HEK293 (cell line): ENCODE results near the gene IL12RB1.

Source experiments
- CTCF ChIA-PET: fragments of 350-600 bp; formaldehyde crosslinking; extraction: SDS; loops from one replicate; lab custom pipeline; 2021; ENCODE audit warnings: antibody characterized with exemption; lab: Yijun Ruan, JAX
- POLR2A ChIA-PET: fragments of 300-600 bp; formaldehyde crosslinking; extraction: SDS; loops from one replicate; lab custom pipeline; 2020; ENCODE audit warnings: antibody characterized with exemption, inconsistent platforms; lab: Yijun Ruan, JAX
- H3K27ac ChIP-seq: fragments of 200-500 bp; sonication (Bioruptor generic); 2 replicates; pipeline ENCODE4 v1.5.1; 2014; ENCODE audit warnings: low read depth, low read length, control low read depth, inconsistent platforms; ENCODE audit errors: extremely low read depth
- H3K36me3 ChIP-seq, 2 experiments: fragments of 200-500 bp in 1 of 2; sonication (Bioruptor generic) in 1 of 2; 1 replicate in 1 of 2; 2 replicates in 1 of 2; pipeline ENCODE4 v1.5.1; 2014 to 2017; ENCODE audit warnings: inconsistent platforms in 2 of 2, low read length in 2 of 2; ENCODE audit not compliant: control insufficient read depth in 2 of 2, insufficient read depth in 1 of 2
- H3K4me1 ChIP-seq: fragments of 200-500 bp; sonication (Bioruptor generic); 2 replicates; pipeline ENCODE4 v1.5.1; 2014; ENCODE audit warnings: mild to moderate bottlenecking, low read length, inconsistent platforms; ENCODE audit not compliant: control insufficient read depth, insufficient read depth
- H3K4me3 ChIP-seq: 2 replicates; pipeline ENCODE4 v1.5.1; 2011; ENCODE audit warnings: low read depth, mild to moderate bottlenecking, control low read depth, low read length, moderate library complexity
- H3K9me3 ChIP-seq: fragments of 200-500 bp; sonication (Bioruptor generic); 2 replicates; pipeline ENCODE4 v1.5.1; 2014; ENCODE audit warnings: low read depth, low read length, inconsistent platforms; ENCODE audit not compliant: control insufficient read depth, insufficient read depth
- BCL6B ChIP-seq: fragments of 450-650 bp; formaldehyde crosslinking; IDR thresholded peaks from 2 replicates; pipeline ENCODE4 v1.5.1; 2017; ENCODE audit warnings: missing biosample characterization, missing genetic modification characterization
- GLIS1 ChIP-seq: fragments of 450-650 bp; formaldehyde crosslinking; IDR thresholded peaks from 2 replicates; pipeline ENCODE4 v1.5.1; 2016; ENCODE audit warnings: missing biosample characterization, missing genetic modification characterization
- HOXD13 ChIP-seq: sonication (generic); formaldehyde crosslinking; IDR thresholded peaks from 2 replicates; pipeline ENCODE4 v1.8.0; 2022; ENCODE audit warnings: missing genetic modification reagents, borderline replicate concordance
- IKZF3 ChIP-seq: fragments of 450-650 bp; IDR thresholded peaks from 2 replicates; pipeline ENCODE4 v1.5.0; 2018; ENCODE audit warnings: missing biosample characterization, mild to moderate bottlenecking, missing genetic modification characterization, moderate library complexity
- KLF8 ChIP-seq: fragments of 450-650 bp; formaldehyde crosslinking; IDR thresholded peaks from 2 replicates; pipeline ENCODE4 v1.5.1; 2016; ENCODE audit warnings: missing biosample characterization, missing genetic modification characterization
- WT1 ChIP-seq: fragments of 450-650 bp; formaldehyde crosslinking; IDR thresholded peaks from 2 replicates; pipeline ENCODE4 v1.5.1; 2016; ENCODE audit warnings: missing biosample characterization, missing genetic modification characterization
- YY1 ChIP-seq: fragments of 450-650 bp; formaldehyde crosslinking; IDR thresholded peaks from 2 replicates; pipeline ENCODE4 v1.5.1; 2018; ENCODE audit warnings: missing biosample characterization, missing genetic modification characterization
- ZBTB1 ChIP-seq: fragments of 450-650 bp; formaldehyde crosslinking; IDR thresholded peaks from 2 replicates; pipeline ENCODE4 v1.5.1; 2016; ENCODE audit warnings: missing biosample characterization, missing genetic modification characterization
- ZNF175 ChIP-seq: fragments of 450-650 bp; formaldehyde crosslinking; IDR thresholded peaks from 2 replicates; pipeline ENCODE4 v1.5.1; 2016; ENCODE audit warnings: missing biosample characterization, missing genetic modification characterization
- ZNF2 ChIP-seq: fragments of 450-650 bp; formaldehyde crosslinking; IDR thresholded peaks from 2 replicates; pipeline ENCODE4 v1.5.1; 2016; ENCODE audit warnings: missing biosample characterization, missing genetic modification characterization
- ZNF214 ChIP-seq: fragments of 450-650 bp; formaldehyde crosslinking; IDR thresholded peaks from 2 replicates; pipeline ENCODE4 v1.5.1; 2017; ENCODE audit warnings: missing biosample characterization, mild to moderate bottlenecking, missing genetic modification characterization, borderline replicate concordance
- ZNF223 ChIP-seq: fragments of 450-650 bp; formaldehyde crosslinking; IDR thresholded peaks from 2 replicates; pipeline ENCODE4 v1.5.1; 2016; ENCODE audit warnings: missing biosample characterization, missing genetic modification characterization
- ZNF23 ChIP-seq: fragments of 450-650 bp; formaldehyde crosslinking; IDR thresholded peaks from 2 replicates; pipeline ENCODE4 v1.5.1; 2016; ENCODE audit warnings: missing biosample characterization, missing genetic modification characterization, borderline replicate concordance
- ZNF354C ChIP-seq: fragments of 450-650 bp; formaldehyde crosslinking; IDR thresholded peaks from 2 replicates; pipeline ENCODE4 v1.5.1; 2016; ENCODE audit warnings: missing biosample characterization, missing genetic modification characterization, low read depth, borderline replicate concordance
- ZNF37A ChIP-seq: fragments of 450-650 bp; IDR thresholded peaks from 2 replicates; pipeline ENCODE4 v1.5.1; 2018; ENCODE audit warnings: missing biosample characterization, missing genetic modification characterization
- ZNF416 ChIP-seq: fragments of 450-650 bp; formaldehyde crosslinking; IDR thresholded peaks from 2 replicates; pipeline ENCODE4 v1.5.1; 2016; ENCODE audit warnings: missing biosample characterization, missing genetic modification characterization
- ZNF473 ChIP-seq: fragments of 450-650 bp; formaldehyde crosslinking; IDR thresholded peaks from 2 replicates; pipeline ENCODE4 v1.5.1; 2017; ENCODE audit warnings: missing biosample characterization, missing genetic modification characterization
- ZNF544 ChIP-seq: fragments of 450-650 bp; formaldehyde crosslinking; IDR thresholded peaks from 2 replicates; pipeline ENCODE4 v1.5.0; 2017; ENCODE audit warnings: missing biosample characterization, missing genetic modification characterization
- ZNF76 ChIP-seq: fragments of 450-650 bp; formaldehyde crosslinking; IDR thresholded peaks from 2 replicates; pipeline ENCODE4; 2016; ENCODE audit warnings: low read depth, missing biosample characterization, missing genetic modification characterization, borderline replicate concordance
- ZNF777 ChIP-seq: fragments of 450-650 bp; formaldehyde crosslinking; IDR thresholded peaks from 2 replicates; pipeline ENCODE4 v1.5.1; 2017; ENCODE audit warnings: missing biosample characterization, missing genetic modification characterization, borderline replicate concordance
- ZNF837 ChIP-seq: fragments of 450-650 bp; formaldehyde crosslinking; IDR thresholded peaks from 2 replicates; pipeline ENCODE4 v1.5.1; 2016; ENCODE audit warnings: missing biosample characterization, missing genetic modification characterization
- TF ChIP-seq, protein P1 (sequence below): fragments of 450-650 bp; formaldehyde crosslinking; IDR thresholded peaks from 2 replicates; pipeline ENCODE4 v1.5.1; 2016; ENCODE audit warnings: missing biosample characterization, missing genetic modification characterization

Gene IL12RB1

GRCh38 chr19:18108897-18109296, 22.2 kb upstream of the IL12RB1 start:
- CTCF ChIA-PET, result interaction anchor here (0.7 to 5.1 kb wide), 5 partner anchors 45 to 145 kb away, joined by 3 to 52 read pairs (median 3); no protein-coding TSS in a partner anchor
- H3K4me1 ChIP-seq, result peaks cover 3% of the 10 kb centered on the region; the same call in 1 of the 2 replicates
- POLR2A ChIA-PET, result interaction anchor here (0.5 to 1.3 kb wide), 3 partner anchors 16 to 173 kb away, joined by 3 to 6 read pairs (median 5); partner anchors contain the start of gene JUND
- no peaks in the 10 kb centered on the region for H3K9me3 ChIP-seq
- peaks cover 0 to 3% of the 10 kb centered on the region in 2 experiments; a peak in 1 of 3 replicates for H3K36me3 ChIP-seq
- H3K27ac ChIP-seq, result no peak overlapping the region
- TF ChIP-seq ZNF777, result no peak
- TF ChIP-seq ZNF416 (tag by site-specific recombination), result no peak
- TF ChIP-seq ZNF175 (tag by site-specific recombination), result no peak
- no peak for TF ChIP-seq HOXD13 (CRISPR knock-in tag)
- no peak for TF ChIP-seq ZNF544
- TF ChIP-seq IKZF3 (tag by site-specific recombination), result no peak
- TF ChIP-seq ZNF37A, result no peak
- no peak for TF ChIP-seq ZNF2
- no peak for TF ChIP-seq ZBTB1
- no peak for TF ChIP-seq ZNF473 (tag by site-specific recombination)
- no peak for TF ChIP-seq YY1 (tag by site-specific recombination)
- TF ChIP-seq ZNF23 (tag by site-specific recombination), result no peak
- no peak for TF ChIP-seq ZNF837 (tag by site-specific recombination)
- TF ChIP-seq ZNF354C (tag by site-specific recombination), result no peak
- TF ChIP-seq, protein P1, sequence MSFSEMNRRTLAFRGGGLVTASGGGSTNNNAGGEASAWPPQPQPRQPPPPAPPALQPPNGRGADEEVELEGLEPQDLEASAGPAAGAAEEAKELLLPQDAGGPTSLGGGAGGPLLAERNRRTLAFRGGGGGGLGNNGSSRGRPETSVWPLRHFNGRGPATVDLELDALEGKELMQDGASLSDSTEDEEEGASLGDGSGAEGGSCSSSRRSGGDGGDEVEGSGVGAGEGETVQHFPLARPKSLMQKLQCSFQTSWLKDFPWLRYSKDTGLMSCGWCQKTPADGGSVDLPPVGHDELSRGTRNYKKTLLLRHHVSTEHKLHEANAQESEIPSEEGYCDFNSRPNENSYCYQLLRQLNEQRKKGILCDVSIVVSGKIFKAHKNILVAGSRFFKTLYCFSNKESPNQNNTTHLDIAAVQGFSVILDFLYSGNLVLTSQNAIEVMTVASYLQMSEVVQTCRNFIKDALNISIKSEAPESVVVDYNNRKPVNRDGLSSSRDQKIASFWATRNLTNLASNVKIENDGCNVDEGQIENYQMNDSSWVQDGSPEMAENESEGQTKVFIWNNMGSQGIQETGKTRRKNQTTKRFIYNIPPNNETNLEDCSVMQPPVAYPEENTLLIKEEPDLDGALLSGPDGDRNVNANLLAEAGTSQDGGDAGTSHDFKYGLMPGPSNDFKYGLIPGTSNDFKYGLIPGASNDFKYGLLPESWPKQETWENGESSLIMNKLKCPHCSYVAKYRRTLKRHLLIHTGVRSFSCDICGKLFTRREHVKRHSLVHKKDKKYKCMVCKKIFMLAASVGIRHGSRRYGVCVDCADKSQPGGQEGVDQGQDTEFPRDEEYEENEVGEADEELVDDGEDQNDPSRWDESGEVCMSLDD (tag by site-specific recombination), result no peak
- no peak for TF ChIP-seq ZNF223
- TF ChIP-seq GLIS1 (tag by site-specific recombination), result no peak
- TF ChIP-seq BCL6B (tag by site-specific recombination), result no peak
- no peak for TF ChIP-seq ZNF76 (tag by site-specific recombination)
- H3K4me3 ChIP-seq, result no peak overlapping the region

DNA sequence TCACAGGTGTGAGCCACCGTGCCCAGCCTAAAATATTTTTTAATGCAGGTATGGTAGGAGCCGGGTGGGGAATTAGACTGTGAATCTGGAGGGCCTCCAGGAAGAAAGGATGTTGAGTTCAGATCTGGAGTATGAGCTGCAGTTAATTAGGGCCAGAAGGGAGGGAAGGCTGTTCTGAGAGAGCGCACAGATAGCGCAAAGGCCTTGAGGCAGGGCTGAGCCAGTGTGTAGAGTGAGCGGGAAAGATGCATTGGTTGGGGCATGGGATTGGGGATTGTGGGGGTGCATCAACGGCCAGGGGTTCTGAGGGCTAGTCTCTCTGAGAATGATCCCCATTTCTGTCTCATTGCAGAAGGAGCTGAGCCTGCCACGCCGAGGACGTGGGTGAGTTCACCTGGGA, 20.5 kb upstream of the IL12RB1 start:
- ChIA-PET CTCF (no interaction called here), POLR2A (interaction anchor here (1.2 kb wide), 1 partner anchor 86 kb away, joined by 3 read pairs; the partner anchor contains the start of gene MPV17L2)
- Histone ChIP-seq H3K27ac (no peak overlapping the region), H3K4me1 (peaks cover 3% of the 10 kb centered on the region; the same call in 1 of the 2 replicates), H3K9me3 (no peaks in the 10 kb centered on the region), H3K36me3 (peaks cover 0 to 3% of the 10 kb centered on the region in 2 experiments; a peak in 1 of 3 replicates), H3K4me3 (no peak overlapping the region)
- TF ChIP-seq ZNF214 (tag by site-specific recombination) (no peak), KLF8 (tag by site-specific recombination) (no peak), WT1 (tag by site-specific recombination) (peak; percentile 20; the same call in 1 of the 2 replicates)
